Measurements from ENCODE around the gene OR2T11. TPM values are rescaled to one million over a fixed set of nuclear protein-coding genes. Genes with fewer than 3 reads are reported as not detected.
"Not testable (repeated sequence)": the region's sequence is repeated elsewhere in the genome, so short reads cannot be mapped to it uniquely, and the experiment has no call there.

Gene OR2T11
- polyA plus RNA-seq, 2 donors, result not detected

DNA sequence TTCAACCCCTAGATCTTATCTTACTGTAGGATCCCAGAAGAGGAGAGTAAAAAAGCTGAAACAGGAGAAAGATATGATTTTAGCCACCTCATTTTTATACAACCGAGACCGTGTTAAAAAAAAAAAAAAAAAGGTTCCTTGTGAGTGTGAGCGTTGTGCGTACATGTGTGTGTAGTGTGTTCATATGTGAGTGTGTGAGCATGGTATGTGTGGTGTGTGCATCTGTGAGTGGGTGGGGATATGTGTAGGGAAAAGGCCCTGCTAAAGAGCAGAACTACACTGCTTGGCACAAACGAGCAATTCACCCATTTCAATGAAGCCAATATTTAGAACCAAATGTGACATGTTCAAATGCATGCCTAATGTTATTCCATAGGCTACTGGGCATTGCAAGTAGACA, 6.7 kb upstream of the OR2T11 start:
- not testable (repeated sequence) for H3K4me3 ChIP-seq (ENCODE audit: low read depth in 1 of 2, low read length in 2 of 2); H3K4me1 ChIP-seq (ENCODE audit: control insufficient read depth in 2 of 2, insufficient read depth in 2 of 2, low read length in 1 of 2); H3K27ac ChIP-seq (ENCODE audit: low read depth in 2 of 2, low read length in 1 of 2); H3K27me3 ChIP-seq (ENCODE audit: control insufficient read depth in 1 of 2, insufficient read depth in 2 of 2, low read length in 2 of 2); H3K9me3 ChIP-seq (ENCODE audit: control insufficient read depth in 2 of 2, insufficient read depth in 1 of 2, low read depth in 1 of 2, low read length in 1 of 2); H3K36me3 ChIP-seq (ENCODE audit: control insufficient read depth in 2 of 2, insufficient read depth in 2 of 2, low read length in 1 of 2)
- WGBS, 2 donors, result 91 to 93% methylated on average over 2 to 4 of the region's 5 CpGs

GRCh38 chr1:248640906-248641305, 6.0 kb upstream of the OR2T11 start:
- not testable (repeated sequence) for H3K4me3 ChIP-seq (ENCODE audit: low read depth in 1 of 2, low read length in 2 of 2); H3K27me3 ChIP-seq (ENCODE audit: control insufficient read depth in 1 of 2, insufficient read depth in 2 of 2, low read length in 2 of 2); H3K9me3 ChIP-seq (ENCODE audit: control insufficient read depth in 2 of 2, insufficient read depth in 1 of 2, low read depth in 1 of 2, low read length in 1 of 2); H3K4me1 ChIP-seq (ENCODE audit: control insufficient read depth in 2 of 2, insufficient read depth in 2 of 2, low read length in 1 of 2); H3K27ac ChIP-seq (ENCODE audit: low read depth in 2 of 2, low read length in 1 of 2); H3K36me3 ChIP-seq (ENCODE audit: control insufficient read depth in 2 of 2, insufficient read depth in 2 of 2, low read length in 1 of 2)
- WGBS, 2 donors, result no CpG with 5 or more reads among the region's 3 CpGs

DNA sequence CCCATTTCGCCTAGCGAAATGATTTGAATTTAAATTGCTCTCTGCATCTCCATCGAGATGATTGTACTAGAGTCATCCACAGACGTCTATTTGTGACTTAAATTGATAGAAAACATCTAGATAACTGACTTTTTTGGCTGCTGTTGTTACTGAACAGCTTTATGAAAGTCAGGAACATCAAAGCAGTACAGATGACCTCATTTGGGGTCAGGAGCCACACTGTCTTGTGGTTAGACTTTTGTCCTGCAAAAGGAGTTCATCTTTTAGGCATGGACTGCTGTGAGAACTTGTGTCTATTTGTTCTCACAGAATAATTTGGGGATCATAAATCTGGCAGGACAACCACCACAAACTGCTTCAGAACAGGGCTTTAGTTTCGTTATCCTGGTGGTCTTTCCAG, 4.8 kb upstream of the OR2T11 start:
- H3K9me3 ChIP-seq (ENCODE audit: control insufficient read depth in 2 of 2, insufficient read depth in 1 of 2, low read depth in 1 of 2, low read length in 1 of 2); H3K4me3 ChIP-seq (ENCODE audit: low read depth in 1 of 2, low read length in 2 of 2); H3K27ac ChIP-seq (ENCODE audit: low read depth in 2 of 2, low read length in 1 of 2); H3K27me3 ChIP-seq (ENCODE audit: control insufficient read depth in 1 of 2, insufficient read depth in 2 of 2, low read length in 2 of 2); H3K4me1 ChIP-seq (ENCODE audit: control insufficient read depth in 2 of 2, insufficient read depth in 2 of 2, low read length in 1 of 2); H3K36me3 ChIP-seq (ENCODE audit: control insufficient read depth in 2 of 2, insufficient read depth in 2 of 2, low read length in 1 of 2): not testable (repeated sequence)
- no CpG with 5 or more reads among the region's 5 CpGs for WGBS, 2 donors

DNA sequence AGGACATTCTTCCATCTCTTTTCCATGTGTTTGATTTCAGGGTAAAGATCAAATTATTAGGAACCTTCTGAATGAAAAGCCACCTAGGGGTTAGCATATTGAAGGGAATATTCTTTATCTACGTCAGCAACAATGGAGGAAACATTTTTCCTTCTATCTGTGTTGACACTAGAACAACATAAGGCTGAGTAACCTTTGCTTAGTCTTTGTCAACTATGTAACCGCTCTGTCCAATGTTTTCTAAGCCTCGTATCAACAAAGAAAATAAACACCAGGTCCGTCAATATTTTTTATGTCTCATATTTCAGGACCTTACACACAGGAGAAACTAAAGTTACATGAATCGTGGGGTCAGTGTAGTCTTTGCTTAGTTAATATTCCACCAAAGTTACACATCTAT, 1.7 kb upstream of the OR2T11 start:
- H3K27me3 ChIP-seq (ENCODE audit: control insufficient read depth in 1 of 2, insufficient read depth in 2 of 2, low read length in 2 of 2); H3K9me3 ChIP-seq (ENCODE audit: control insufficient read depth in 2 of 2, insufficient read depth in 1 of 2, low read depth in 1 of 2, low read length in 1 of 2); H3K36me3 ChIP-seq (ENCODE audit: control insufficient read depth in 2 of 2, insufficient read depth in 2 of 2, low read length in 1 of 2); H3K27ac ChIP-seq (ENCODE audit: low read depth in 2 of 2, low read length in 1 of 2); H3K4me3 ChIP-seq (ENCODE audit: low read depth in 1 of 2, low read length in 2 of 2); H3K4me1 ChIP-seq (ENCODE audit: control insufficient read depth in 2 of 2, insufficient read depth in 2 of 2, low read length in 1 of 2): not testable (repeated sequence)
- 42 to 64% methylated on average over 2 of the region's 5 CpGs for WGBS, 2 donors

GRCh38 chr1:248631354-248632008, 3.4 kb downstream of the OR2T11 start:
- Histone ChIP-seq H3K36me3 (ENCODE audit: control insufficient read depth in 2 of 2, insufficient read depth in 2 of 2, low read length in 1 of 2) (no peaks in the 10 kb centered on the region), H3K4me1 (ENCODE audit: control insufficient read depth in 2 of 2, insufficient read depth in 2 of 2, low read length in 1 of 2) (no peaks in the 10 kb centered on the region), H3K27me3 (ENCODE audit: control insufficient read depth in 1 of 2, insufficient read depth in 2 of 2, low read length in 2 of 2) (no peaks in the 10 kb centered on the region), H3K27ac (ENCODE audit: low read depth in 2 of 2, low read length in 1 of 2) (no peak overlapping the region), H3K9me3 (ENCODE audit: control insufficient read depth in 2 of 2, insufficient read depth in 1 of 2, low read depth in 1 of 2, low read length in 1 of 2) (no peaks in the 10 kb centered on the region), H3K4me3 (ENCODE audit: low read depth in 1 of 2, low read length in 2 of 2) (no peak overlapping the region)
- 70 to 75% methylated on average over 7 of the region's 7 CpGs for WGBS, 2 donors

DNA sequence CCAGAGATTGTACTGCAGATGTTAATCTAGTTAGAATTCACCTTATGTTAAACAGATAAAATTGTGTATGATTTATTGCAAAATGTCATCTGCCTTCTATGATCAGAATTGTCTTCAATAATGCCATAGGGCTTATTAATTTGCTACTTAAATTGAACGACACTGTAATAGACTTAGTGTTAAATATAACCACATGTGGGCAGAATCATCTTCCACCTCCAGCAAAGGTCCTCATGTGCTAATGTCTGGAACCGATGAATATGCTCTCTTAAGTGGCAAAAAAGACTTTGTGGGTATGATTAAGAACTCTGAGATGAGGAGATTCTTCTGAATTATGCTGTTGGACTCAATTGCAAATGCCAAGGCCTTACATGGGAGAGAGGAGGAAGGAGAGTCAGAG, 4.3 kb downstream of the OR2T11 start:
- WGBS, 2 donors, result 74 to 79% methylated on average over 2 of the region's 2 CpGs
- H3K27ac ChIP-seq (ENCODE audit: low read depth in 2 of 2, low read length in 1 of 2), result no peak overlapping the region

DNA sequence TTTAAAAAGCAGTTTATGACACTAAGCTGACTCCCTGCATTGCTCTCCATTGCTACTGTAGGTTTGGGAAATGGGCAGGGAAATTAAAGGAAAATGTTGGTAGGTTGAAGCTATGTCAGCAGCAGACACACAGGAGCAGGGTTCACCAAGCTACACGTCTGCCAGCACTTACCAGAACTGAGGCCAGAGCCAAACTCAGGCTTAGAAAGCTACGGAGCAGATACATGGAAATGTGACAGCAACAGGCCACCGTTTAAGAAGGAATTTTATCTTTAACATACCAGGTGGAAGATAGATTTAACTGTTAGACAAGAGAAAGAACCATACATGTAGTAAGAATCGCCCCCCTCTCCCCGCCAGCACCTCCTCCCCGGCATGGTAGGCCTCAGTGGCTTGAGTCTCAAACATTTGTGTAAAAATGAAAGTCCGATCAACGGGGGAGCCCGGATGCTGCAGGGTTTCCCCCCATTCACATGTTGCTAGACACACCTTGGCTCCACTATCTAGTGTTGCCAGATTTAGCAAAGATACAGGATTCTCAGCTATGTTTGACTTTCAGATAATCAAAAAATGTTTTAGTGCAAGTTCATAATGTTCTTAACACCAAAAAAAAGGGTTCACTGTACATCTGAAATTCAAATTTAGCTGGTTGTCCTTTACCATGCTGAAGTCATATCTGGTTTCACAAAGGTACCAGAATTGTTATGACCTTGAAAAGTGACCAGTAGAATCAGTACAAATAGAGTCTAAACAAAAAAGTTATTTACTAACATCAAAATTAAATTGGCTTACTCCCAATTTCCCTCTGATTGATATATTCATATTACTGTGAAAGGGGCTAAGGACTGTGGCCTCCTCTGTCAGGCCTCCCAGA, 6.7 kb downstream of the OR2T11 start:
- WGBS, 2 donors, result 81% methylated on average over 9 of the region's 9 CpGs
- Histone ChIP-seq H3K9me3 (ENCODE audit: control insufficient read depth in 2 of 2, insufficient read depth in 1 of 2, low read depth in 1 of 2, low read length in 1 of 2) (no peaks in the 10 kb centered on the region), H3K4me3 (ENCODE audit: low read depth in 1 of 2, low read length in 2 of 2) (no peak overlapping the region), H3K36me3 (ENCODE audit: control insufficient read depth in 2 of 2, insufficient read depth in 2 of 2, low read length in 1 of 2) (no peaks in the 10 kb centered on the region), H3K27me3 (ENCODE audit: control insufficient read depth in 1 of 2, insufficient read depth in 2 of 2, low read length in 2 of 2) (no peaks in the 10 kb centered on the region), H3K27ac (ENCODE audit: low read depth in 2 of 2, low read length in 1 of 2) (no peak overlapping the region), H3K4me1 (ENCODE audit: control insufficient read depth in 2 of 2, insufficient read depth in 2 of 2, low read length in 1 of 2) (no peaks in the 10 kb centered on the region)

More for the DNA sequence above, 4.3 kb downstream of the OR2T11 start:
- H3K4me1 ChIP-seq (ENCODE audit: control insufficient read depth in 2 of 2, insufficient read depth in 2 of 2, low read length in 1 of 2), result no peaks in the 10 kb centered on the region
- H3K36me3 ChIP-seq (ENCODE audit: control insufficient read depth in 2 of 2, insufficient read depth in 2 of 2, low read length in 1 of 2), result no peaks in the 10 kb centered on the region
- H3K27me3 ChIP-seq (ENCODE audit: control insufficient read depth in 1 of 2, insufficient read depth in 2 of 2, low read length in 2 of 2), result no peaks in the 10 kb centered on the region
- H3K4me3 ChIP-seq (ENCODE audit: low read depth in 1 of 2, low read length in 2 of 2), result no peak overlapping the region
- H3K9me3 ChIP-seq (ENCODE audit: control insufficient read depth in 2 of 2, insufficient read depth in 1 of 2, low read depth in 1 of 2, low read length in 1 of 2), result no peaks in the 10 kb centered on the region

DNA sequence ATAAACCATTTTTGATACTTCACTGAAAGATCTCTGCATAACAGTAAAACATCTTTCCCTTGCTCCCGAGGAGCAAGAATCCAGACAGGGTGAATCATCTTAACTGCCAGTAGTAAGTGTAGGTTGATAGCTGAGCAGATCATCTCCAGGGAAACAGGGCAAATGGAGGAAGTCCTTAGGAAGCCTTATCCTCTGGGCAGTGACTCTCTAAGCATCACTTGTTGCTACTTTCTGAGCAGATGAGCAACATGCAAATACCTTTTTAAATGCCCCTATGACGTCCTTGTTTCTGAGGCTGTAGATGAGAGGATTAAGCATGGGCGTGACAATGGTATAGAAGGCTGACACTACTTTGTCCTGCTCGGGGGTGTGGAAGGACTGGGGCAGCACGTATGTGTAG, 8.9 kb downstream of the OR2T11 start:
- Histone ChIP-seq H3K4me3 (ENCODE audit: low read depth in 1 of 2, low read length in 2 of 2) (no peak overlapping the region), H3K4me1 (ENCODE audit: control insufficient read depth in 2 of 2, insufficient read depth in 2 of 2, low read length in 1 of 2) (no peaks in the 10 kb centered on the region), H3K36me3 (ENCODE audit: control insufficient read depth in 2 of 2, insufficient read depth in 2 of 2, low read length in 1 of 2) (no peaks in the 10 kb centered on the region), H3K9me3 (ENCODE audit: control insufficient read depth in 2 of 2, insufficient read depth in 1 of 2, low read depth in 1 of 2, low read length in 1 of 2) (no peaks in the 10 kb centered on the region), H3K27ac (ENCODE audit: low read depth in 2 of 2, low read length in 1 of 2) (no peak overlapping the region), H3K27me3 (ENCODE audit: control insufficient read depth in 1 of 2, insufficient read depth in 2 of 2, low read length in 2 of 2) (no peaks in the 10 kb centered on the region)
- WGBS, 2 donors, result 71 to 81% methylated on average over 5 of the region's 5 CpGs

- no peaks in the 10 kb centered on the region for H3K36me3 ChIP-seq (ENCODE audit: control insufficient read depth in 2 of 2, insufficient read depth in 2 of 2, low read length in 1 of 2)
- no peaks in the 10 kb centered on the region for H3K4me1 ChIP-seq (ENCODE audit: control insufficient read depth in 2 of 2, insufficient read depth in 2 of 2, low read length in 1 of 2)
- no peaks in the 10 kb centered on the region for H3K9me3 ChIP-seq (ENCODE audit: control insufficient read depth in 2 of 2, insufficient read depth in 1 of 2, low read depth in 1 of 2, low read length in 1 of 2)
- WGBS, 2 donors, result 64 to 69% methylated on average over 4 of the region's 4 CpGs
- H3K27me3 ChIP-seq (ENCODE audit: control insufficient read depth in 1 of 2, insufficient read depth in 2 of 2, low read length in 2 of 2), result no peaks in the 10 kb centered on the region
- H3K4me3 ChIP-seq (ENCODE audit: low read depth in 1 of 2, low read length in 2 of 2), result no peak overlapping the region
- no peak overlapping the region for H3K27ac ChIP-seq (ENCODE audit: low read depth in 2 of 2, low read length in 1 of 2)
Observed at GRCh38 chr1:248625166-248625565, 9.7 kb downstream of the OR2T11 start.

DNA sequence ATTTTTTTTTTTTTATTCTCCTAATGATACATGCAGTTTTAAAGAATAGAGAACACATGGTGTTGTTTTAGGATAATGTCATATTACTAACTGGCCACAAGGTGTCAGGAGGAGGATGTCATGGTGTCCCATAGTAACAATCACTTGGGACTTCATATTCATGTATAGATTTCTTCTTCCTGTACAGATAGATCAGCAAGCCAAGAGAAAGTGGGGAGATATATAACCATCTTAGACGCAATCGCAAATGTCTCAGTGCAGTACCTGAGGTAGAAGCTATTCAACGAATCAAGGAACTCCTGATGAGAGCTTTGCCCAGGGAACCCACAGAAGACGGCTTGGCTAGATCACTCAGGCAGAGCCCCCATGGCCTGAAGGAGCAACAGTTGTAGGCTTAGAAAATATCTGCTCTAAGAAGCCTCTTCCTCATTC, 12.3 kb downstream of the OR2T11 start:
- Histone ChIP-seq H3K4me1 (ENCODE audit: control insufficient read depth in 2 of 2, insufficient read depth in 2 of 2, low read length in 1 of 2) (no peaks in the 10 kb centered on the region), H3K9me3 (ENCODE audit: control insufficient read depth in 2 of 2, insufficient read depth in 1 of 2, low read depth in 1 of 2, low read length in 1 of 2) (no peaks in the 10 kb centered on the region), H3K4me3 (ENCODE audit: low read depth in 1 of 2, low read length in 2 of 2) (no peak overlapping the region), H3K27ac (ENCODE audit: low read depth in 2 of 2, low read length in 1 of 2) (no peak overlapping the region), H3K36me3 (ENCODE audit: control insufficient read depth in 2 of 2, insufficient read depth in 2 of 2, low read length in 1 of 2) (no peaks in the 10 kb centered on the region), H3K27me3 (ENCODE audit: control insufficient read depth in 1 of 2, insufficient read depth in 2 of 2, low read length in 2 of 2) (no peaks in the 10 kb centered on the region)
- 67 to 70% methylated on average over 4 of the region's 4 CpGs for WGBS, 2 donors
